Iris pigment epithelial cell (primary cell): Measurements from ENCODE around the gene ABL1.
A peak's percentile ranks its signal among the peaks of the same experiment; 100 is the strongest.

ENCODE experiments used
- DNase-seq: peaks from one replicate; pipeline ENCODE4 v3.0.0-alpha.2; 2011; ENCODE audit warnings: low read depth

ABL1 gene

DNA sequence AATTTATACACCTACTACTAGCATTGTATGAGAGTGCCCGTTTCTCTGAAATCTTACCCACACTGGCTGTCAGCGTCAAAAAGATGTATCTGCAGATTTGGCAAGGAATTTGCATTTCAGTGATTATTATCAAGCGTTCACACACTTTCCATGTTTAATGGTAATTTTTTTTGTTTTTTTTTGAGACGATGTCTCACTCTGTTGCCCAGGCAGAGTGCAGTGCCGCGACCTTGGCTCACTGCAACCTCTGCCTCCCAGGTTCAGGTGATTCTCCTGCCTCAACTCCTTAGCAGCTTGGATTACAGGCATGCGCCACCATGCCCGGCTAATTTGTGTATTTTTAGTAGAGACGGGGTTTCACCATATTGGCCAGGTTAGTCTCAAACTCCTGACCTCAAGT, 14.3 kb downstream of the ABL1 start:
- DNase-seq = no peak

DNA sequence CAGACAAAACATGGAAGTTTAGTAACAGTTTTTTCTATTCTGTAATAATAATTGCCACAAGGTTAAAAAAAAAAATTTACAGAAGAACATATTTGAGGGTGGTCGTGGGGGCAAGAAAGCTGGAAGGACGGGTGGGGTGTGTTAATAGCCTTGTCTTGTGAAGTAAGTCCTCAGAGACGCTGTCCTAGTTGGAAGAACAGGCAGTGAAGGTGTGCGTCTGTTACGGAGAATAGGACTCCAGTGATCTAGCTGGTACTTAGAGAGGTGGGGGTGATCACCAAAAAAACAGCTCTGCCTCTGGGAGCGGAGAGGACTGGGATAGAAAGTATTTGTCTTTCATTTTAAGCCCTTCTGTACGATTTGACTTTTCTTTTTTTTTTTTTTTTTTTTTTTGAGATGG, 17.7 kb downstream of the ABL1 start:
- DNase-seq = no peak

DNA sequence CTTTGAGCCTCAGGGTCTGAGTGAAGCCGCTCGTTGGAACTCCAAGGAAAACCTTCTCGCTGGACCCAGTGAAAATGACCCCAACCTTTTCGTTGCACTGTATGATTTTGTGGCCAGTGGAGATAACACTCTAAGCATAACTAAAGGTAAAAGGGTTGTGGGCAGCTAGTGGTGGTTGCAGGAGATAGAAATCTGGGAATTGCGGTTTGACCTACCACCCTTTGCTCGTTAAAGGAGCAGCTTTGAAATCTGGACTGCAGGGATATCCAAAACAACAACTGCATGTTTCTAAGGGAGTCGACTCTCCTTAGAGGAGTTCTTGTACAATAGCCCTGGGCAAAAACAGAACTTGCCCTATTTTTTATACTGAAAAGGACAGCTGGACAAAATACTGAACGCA, 19.0 kb downstream of the ABL1 start:
- no peak for DNase-seq

DNA sequence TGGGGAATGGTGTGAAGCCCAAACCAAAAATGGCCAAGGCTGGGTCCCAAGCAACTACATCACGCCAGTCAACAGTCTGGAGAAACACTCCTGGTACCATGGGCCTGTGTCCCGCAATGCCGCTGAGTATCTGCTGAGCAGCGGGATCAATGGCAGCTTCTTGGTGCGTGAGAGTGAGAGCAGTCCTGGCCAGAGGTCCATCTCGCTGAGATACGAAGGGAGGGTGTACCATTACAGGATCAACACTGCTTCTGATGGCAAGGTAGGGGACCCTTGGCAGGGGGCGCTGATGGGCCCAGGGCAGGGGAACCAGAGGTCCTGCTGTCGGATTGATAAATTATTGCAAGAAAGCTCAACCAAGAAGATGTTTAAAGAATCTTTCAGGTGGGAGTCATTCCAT, 19.8 kb downstream of the ABL1 start:
- no peak for DNase-seq

DNA sequence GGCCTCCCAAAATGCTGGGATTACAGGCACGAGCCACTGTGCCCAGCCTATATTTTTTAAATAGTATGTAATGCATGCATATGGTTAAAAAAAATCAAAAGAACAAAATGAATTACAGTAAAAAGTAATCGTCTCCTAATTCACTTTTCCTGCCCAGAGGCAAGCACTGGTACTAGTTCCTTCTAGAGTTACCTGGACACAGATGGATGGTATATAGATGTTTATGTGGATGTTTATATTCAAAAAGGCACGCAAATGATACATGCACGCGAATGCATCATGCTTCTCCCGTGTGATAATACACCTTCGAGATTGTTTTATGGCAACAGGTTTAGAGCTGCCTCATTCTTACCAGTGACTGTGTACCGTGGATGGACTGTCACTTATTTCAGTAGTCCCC, 21.4 kb downstream of the ABL1 start:
- DNase-seq = no peak

DNA sequence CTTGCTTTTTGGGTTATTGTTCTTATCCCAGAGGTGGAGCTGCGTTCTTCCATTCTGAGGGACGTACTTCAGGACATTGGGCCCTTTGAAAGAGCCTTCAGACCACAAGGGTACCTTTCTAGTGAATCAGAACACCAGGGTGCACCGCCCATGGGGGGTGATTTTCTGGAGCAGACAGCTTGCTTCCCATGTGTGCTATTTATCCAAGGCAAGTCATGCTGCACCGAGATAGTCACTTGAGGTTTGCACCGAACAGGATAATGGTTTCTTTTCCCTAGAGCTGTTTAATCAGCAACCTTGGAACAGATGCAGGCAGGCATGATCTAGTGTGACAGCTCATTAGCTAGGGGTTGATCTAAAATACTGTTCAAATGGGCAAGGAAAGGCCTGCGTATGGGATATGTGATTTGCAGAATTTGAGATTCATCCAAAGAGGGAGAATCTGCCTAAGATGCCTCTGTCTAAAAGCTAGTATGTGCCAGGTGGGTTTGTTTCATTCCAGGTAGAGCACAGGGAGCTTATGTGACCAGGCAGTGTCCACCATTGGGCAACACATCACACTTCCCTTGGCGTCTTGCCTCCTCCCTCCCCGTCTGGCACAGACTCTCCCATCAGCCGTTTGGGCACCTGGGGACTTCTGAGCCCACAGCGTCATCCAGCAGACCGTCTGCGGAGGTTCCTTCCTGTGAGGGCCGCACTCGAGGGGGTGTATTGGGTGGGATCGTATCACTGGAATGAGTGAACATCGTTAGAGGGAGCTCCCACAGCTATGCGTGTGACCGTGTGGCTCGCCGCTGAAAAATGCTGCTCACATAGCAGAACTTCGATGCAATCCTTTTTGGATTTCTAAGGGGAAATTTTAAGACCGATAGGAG, 23.0 kb downstream of the ABL1 start:
- peak; percentile 94 for DNase-seq

DNA sequence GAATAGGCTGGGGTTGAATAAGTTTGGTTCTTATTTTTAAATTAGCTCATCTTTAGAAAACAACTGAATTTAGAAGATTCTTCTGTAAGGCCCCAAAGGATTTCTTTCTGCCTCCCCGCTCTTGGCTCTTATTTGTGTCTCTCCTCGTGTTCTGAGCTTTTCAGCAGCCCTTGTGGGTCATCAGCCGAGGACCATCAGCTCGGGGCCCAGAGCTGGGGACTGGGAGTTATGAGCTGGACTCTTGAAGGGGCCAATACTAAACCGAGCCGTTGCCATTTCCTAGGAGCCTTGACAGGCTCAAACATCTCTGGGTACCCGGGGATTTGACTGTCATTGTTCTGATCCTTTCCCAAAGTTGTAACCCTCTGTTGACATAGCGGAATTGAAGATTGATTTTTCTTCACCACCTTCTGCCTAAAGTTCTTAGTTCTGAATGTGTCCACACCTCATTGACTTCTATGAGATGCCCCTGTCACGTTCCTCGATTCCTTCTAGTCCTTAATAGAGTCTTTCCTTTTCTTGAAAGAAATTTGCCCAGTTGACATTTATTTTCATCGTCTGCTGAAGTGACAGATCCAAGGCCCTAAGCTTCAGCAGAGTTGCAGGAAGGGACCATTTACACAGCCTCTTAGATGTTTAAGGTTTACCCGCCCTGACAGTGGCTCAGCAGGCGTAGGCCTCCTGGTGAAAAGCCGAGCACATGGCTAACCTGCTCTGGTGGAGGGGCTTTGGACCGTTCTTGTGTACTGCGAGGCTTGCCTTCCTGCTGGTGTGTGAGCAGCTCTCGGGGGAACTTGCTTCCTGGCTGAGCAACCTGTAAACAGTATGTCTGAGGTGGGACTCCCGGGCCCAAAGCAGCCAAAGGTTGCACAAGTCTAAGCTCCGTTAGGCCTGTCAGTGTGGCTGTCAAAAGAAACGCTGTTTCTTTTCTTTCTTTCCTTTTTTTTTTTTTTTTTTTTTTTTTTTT, 24.0 kb downstream of the ABL1 start:
- peak; percentile 26 for DNase-seq

DNA sequence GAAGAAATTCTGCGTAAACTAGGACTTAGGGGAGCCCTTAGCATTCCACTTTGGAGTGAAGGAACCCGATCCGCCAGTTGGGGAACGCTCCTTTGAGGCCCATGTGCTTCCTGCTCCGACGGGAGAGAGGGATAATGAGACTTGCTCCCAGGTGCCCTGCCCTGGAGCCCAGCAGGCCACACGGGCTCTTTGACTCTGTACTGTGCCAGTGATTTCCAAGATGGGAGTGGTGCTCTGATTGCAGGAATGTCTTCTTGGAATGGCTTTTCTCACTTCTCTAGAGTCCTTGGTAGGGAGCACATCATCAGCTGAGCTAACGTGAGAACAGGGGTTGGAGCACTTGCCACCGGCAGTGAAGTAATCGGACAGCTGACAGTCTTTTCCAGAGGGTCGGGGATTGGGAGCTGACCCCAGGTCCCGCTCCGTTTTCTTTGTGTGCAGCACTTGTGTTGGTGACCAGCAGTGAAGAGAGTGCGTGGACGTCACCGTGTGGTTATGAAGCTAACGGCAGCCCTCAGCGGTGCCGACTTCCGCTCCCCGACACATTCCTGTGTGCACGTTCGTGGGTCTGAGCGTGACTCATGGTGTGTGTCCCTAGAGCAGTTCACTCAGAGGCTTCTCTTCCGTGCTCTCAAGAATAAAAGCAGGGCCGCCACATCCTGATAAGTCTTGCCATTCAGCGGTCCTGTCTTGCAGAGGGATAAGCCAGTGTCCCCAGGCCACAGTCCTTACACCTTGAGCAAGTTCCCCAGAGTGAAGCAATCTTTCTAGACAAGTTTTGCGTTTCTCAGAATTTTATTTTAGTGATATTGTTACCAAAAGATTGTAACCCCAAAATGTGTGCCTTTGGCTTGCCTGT, 25.6 kb downstream of the ABL1 start:
- DNase-seq = peak; percentile 98

DNA sequence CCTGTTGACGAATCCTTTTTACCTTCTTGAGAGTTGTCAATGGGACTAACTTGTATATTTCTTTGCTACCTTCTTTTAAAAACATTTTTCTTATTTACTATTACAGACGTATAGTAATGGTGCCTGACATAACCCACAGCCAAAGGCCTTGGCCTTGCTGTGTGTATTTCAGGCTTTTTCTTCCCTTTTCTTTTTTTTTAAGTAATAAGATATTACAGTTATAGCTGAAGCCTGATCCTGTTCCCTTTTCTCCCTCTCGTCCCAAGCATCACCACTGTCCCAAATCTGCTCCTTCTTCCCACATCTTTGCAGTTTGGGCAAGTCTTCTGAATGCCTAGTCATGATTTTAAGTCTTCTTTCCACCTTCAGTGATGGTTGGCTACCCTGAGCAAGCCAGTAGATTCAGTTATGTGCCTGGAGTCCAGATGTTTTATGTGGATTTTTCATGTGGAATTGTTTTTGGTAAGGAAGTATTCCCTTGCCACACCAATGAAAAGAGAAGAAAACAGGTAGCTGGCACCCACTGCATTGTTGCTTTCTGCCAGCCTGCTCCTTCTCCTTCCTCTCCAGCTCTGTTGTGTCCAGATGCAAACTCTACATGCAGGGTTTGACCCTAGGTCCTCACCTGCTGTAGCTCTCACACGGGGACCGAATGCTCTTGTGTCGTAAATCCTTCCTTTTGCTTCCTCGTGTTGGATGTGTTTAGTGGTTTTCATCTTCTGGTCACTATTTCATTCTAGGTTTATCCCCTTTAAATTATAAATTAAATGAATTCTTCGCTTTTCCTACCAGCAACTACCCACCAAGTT, 26.5 kb downstream of the ABL1 start:
- DNase-seq = no peak

DNA sequence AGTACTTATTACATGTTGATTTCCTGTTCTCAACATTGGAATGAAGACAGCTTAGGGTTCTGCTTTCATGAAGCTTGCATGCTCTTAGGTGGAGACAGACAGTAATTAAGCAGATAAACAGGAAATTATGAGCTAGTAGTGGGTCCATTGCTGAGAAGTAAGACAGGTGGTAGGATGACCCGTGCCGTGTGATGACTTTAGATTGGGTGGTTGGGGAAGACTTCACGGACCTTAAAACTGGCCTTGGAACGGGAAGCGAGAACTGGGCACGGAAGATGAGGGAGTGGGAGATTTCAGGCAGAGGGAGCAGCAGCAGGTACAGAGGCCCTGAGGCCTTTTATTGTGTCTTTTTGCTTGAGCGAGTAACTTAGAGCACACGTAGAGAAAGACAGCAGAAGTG, 27.2 kb downstream of the ABL1 start:
- DNase-seq = no peak

DNA sequence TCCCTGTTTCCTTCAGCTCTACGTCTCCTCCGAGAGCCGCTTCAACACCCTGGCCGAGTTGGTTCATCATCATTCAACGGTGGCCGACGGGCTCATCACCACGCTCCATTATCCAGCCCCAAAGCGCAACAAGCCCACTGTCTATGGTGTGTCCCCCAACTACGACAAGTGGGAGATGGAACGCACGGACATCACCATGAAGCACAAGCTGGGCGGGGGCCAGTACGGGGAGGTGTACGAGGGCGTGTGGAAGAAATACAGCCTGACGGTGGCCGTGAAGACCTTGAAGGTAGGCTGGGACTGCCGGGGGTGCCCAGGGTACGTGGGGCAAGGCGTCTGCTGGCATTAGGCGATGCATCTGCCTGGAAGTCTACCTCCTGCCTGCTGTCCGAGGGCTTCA, 27.7 kb downstream of the ABL1 start:
- DNase-seq = no peak

DNA sequence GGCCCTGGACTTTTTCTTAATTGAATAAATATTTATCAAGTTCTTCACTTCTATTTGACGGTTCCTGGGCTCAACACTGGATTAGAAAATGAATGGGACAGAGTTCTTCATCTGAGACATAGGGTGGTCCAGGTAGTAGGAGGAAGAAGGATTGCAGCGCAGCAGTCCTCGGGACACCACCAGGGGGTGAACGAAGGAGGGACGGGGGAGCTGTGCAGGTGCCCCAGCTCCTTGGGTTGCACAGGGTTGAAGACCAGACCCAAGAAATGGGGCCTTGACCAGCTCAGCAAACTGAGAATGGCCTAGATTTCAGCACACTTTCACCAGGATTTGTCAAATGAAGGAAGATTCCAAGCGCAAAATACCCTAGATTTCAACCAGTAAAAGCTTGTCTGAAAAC, 29.5 kb downstream of the ABL1 start:
- no peak for DNase-seq

DNA sequence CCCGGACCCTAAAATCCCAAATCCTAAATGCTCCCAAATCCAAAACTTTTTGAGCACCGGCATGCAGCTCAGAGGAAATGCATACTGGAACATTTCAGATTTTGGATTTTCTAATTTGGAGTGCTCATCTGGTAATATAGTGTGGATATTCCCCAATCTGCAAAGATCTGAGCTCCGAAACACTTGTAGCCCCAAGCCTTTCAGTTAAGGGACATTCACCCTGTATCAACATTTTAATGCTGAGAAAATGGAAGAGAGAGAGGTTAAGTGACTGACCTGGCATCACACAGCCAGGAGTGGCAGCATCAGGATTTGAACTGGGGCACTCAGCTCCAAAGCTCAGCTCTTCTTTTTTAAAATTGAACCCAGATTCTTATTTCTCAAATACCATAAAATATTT, 30.9 kb downstream of the ABL1 start:
- no peak for DNase-seq

DNA sequence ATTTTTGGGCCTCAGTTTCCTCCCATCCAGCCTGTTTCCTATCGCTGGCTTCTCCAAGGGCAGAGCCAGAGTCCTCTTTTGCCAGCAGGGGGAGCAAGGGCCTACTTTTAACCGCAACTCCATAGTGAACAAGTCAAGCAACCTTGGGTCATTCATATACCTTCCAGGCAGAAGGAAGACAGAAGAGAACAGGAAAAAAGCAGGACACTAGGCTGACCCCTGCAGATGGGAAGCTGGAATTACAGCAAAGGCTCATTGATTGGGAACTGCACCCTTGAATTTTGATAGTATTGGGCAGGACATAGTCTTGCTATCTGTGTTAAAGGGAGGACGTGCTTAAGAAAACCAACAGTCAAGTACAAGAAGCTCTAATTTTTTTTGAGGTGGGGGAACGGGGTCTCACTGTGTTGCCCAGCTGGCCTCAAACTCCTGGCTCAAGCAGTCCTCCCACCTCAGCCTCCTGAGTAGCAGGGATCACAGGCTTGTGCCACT, 31.5 kb downstream of the ABL1 start:
- peak; percentile 82 for DNase-seq

DNA sequence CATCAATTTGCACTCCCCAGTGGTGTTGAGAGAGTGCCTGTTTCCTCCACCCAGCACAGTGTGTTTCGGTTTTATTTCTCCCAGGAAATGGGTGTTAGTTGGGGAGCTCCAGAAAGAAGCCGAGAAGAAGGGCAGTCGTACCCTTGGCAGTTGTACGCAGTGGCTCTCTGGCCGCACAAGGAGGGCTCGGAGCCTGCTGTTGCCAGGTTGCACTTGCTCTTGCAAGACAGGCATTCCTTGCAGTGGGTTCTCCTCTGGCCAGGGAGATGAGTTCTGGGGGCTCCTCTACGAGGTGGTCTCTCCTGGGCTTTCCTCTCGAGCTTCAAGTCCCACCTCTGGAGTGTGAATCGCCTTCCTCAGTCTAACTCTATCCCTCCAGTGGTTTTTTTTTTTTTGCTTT, 32.5 kb downstream of the ABL1 start:
- no peak for DNase-seq

DNA sequence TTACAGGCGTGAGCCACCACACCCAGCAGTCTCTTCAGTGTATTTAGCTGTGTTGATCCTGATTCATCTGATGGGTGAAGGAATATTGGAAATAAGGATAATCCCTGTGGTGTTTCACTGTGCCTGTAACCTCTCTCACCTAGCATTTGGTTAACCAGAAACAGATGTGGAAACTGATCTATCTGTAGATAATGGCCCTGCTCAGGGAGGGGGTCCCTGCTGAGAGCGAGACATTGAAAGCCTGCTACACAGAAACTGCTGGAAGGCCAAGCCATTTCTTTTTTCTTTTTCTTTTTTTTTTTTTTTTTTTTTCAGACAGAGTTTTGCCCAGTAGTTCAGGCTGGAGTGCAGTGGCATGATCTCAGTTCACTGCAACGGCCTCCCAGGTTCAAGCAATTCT, 33.2 kb downstream of the ABL1 start:
- no peak for DNase-seq

DNA sequence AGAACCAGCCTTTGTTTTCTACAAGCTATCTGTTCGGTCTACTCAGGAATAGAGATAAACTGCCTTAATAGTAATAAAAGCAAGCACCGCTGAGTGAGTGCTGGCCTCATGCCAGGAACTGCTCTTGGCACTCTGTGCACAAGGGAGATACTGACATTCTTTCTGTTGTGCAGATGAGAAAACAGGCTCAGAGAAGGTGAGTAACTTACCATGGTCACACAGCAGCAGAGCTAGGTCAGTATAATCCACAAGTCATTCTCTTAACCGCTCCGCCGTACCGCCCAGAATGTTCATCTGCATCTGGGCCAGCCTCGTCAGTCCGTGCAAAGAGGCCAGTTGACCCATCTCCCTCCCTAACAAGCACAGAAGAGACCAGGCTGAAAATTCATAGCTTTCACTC, 34.2 kb downstream of the ABL1 start:
- DNase-seq = peak; percentile 67

DNA sequence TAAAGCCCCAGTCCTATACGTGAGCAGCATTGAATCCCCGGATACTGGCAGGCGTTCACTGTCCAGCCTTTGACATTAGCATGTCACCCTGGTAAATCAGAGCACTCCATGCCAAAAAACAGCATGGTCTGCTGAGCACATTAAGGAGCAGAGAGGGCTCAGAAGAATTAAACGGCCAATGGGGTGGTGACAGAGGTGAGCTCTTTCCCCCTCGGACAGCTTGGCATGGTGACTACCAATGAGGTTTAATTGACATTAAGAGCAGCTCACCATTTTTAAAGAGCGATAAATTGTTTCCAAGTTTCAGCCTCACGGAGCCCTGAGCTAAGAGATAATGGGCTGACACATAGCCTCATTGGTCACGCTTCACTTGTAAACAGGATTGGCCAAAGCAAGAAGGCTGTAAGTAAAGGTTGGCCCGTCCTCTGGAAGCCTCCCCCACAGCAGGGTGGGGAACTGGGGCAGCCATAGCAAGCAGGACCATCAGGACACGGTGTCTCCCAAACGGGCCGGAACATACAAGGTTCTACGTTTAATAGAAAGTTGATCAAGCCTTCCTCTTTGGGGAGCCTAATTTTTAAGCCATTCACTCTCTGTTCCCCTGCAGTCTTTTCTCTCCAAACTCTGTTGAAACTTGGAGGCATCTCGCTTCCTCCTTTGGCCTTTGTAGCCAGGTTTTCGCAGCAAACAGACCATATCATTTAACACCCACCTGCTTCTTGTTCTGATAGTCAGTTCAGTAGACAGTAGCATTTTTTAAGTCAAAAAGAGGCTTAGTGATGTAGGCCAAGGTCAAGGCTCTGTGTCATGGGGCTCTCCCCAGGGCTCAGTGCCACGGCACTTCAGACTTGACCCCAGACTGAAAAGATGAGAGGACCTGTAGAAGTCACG, 35.7 kb downstream of the ABL1 start:
- no peak for DNase-seq

DNA sequence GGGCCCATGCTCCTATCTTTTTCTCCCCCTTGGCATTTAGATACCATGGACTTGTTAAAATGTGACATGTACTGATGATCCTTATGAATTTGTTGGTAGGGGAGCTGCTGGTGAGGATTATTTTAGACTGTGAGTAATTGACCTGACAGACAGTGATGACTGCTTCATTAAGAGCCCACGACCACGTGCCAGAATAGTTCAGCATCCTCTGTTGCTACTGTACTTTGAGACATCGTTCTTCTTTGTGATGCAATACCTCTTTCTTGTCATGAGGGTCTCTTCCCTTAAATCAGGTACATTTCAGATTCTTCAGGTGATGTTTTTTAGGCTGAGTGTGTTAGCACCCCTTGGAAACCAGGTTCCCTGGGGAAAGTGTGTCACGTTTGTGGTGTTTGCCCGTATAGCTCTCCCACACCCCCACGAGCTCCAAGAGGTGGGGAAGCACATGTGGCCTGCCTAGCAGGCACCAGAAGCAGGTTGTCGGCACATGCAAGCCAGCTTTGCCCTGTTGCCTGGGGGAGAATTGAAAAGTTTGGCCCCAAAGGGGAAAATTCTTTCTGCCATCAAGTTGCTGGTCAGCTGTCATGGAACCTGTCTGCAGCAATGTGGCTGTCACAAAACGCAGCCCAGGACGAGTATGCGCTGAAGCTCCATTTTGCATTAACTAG, 36.5 kb downstream of the ABL1 start:
- DNase-seq = no peak

DNA sequence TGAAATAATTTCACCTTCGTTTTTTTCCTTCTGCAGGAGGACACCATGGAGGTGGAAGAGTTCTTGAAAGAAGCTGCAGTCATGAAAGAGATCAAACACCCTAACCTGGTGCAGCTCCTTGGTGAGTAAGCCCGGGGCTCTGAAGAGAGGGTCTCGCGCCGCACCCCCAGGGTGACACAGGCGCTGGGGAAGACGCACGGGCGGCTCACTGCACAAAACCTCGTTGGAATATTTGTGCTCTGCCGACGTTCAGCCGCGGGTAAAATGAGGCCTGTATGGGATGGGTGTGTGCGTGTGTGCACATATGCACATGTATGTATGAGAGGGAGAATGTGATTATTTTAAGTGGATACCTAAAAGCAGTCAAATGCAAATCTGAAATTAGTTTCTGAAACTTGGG, 37.0 kb downstream of the ABL1 start:
- DNase-seq = no peak
